ENCODE results near the gene KYNU. TPM values are rescaled to one million over a fixed set of nuclear protein-coding genes. Genes with fewer than 3 reads are reported as not detected.

The KYNU gene
- total and polyA plus RNA-seq, 3 donors from 2014 or later: 4.5 to 31.9 (median 6.8) TPM

GRCh38 chr2:142994665-142995064 is 117.2 kb downstream of the KYNU start:
- Histone ChIP-seq H3K27me3 (no peaks in the 10 kb centered on the region), H3K27ac (no peak overlapping the region), H3K4me3 (no peak overlapping the region), H3K4me1 (no peaks in the 10 kb centered on the region), H3K36me3 (ENCODE audit: low read depth, missing control alignments) (no peaks in the 10 kb centered on the region), H3K9me3 (no peaks in the 10 kb centered on the region)
- intact Hi-C loops (cut with DNase I; ENCODE audit: low total_unique reads): no loop called here
- no peak for TF ChIP-seq POLR2A (IDR thresholded peaks at IDR 0.05)
- no peak for TF ChIP-seq CTCF (IDR thresholded peaks at IDR 0.05)
- no peak for DNase-seq
- WGBS, 2 donors: 73 to 74% methylated on average over 2 of the region's 2 CpGs

- Histone ChIP-seq H3K36me3 (ENCODE audit: low read depth, missing control alignments) (no peaks in the 10 kb centered on the region), H3K27ac (no peak overlapping the region), H3K4me1 (no peaks in the 10 kb centered on the region), H3K9me3 (no peaks in the 10 kb centered on the region), H3K27me3 (no peaks in the 10 kb centered on the region), H3K4me3 (no peak overlapping the region)
- intact Hi-C loops (cut with DNase I; ENCODE audit: low total_unique reads): no loop called here
- TF ChIP-seq POLR2A (IDR thresholded peaks at IDR 0.05) (no peak), CTCF (IDR thresholded peaks at IDR 0.05) (no peak)
- WGBS, 2 donors: 70 to 77% methylated on average over 1 of the region's 1 CpG
- no peak for DNase-seq
Measured at GRCh38 chr2:142997231-142997630, 119.8 kb downstream of the KYNU start.

GRCh38 chr2:143000599-143000998 is 123.1 kb downstream of the KYNU start:
- Histone ChIP-seq H3K27me3 (no peaks in the 10 kb centered on the region), H3K4me1 (no peaks in the 10 kb centered on the region), H3K36me3 (ENCODE audit: low read depth, missing control alignments) (no peaks in the 10 kb centered on the region), H3K27ac (no peak overlapping the region), H3K4me3 (no peak overlapping the region), H3K9me3 (no peaks in the 10 kb centered on the region)
- intact Hi-C loops (cut with DNase I; ENCODE audit: low total_unique reads): no loop called here
- TF ChIP-seq CTCF (IDR thresholded peaks at IDR 0.05) (no peak), POLR2A (IDR thresholded peaks at IDR 0.05) (no peak)
- no peak for DNase-seq
- WGBS, 2 donors: 65 to 73% methylated on average over 2 of the region's 2 CpGs

- H3K27ac ChIP-seq: no peak overlapping the region
- 88 to 92% methylated on average over 1 of the region's 1 CpG for WGBS, 2 donors
- intact Hi-C loops (cut with DNase I; ENCODE audit: low total_unique reads): no loop called here
Measured at GRCh38 chr2:143001501-143001900, 124.0 kb downstream of the KYNU start.

More at GRCh38 chr2:143001501-143001900, 124.0 kb downstream of the KYNU start:
- no peak overlapping the region for H3K4me3 ChIP-seq
- no peak for DNase-seq
- no peaks in the 10 kb centered on the region for H3K27me3 ChIP-seq
- TF ChIP-seq CTCF (IDR thresholded peaks at IDR 0.05) (no peak), POLR2A (IDR thresholded peaks at IDR 0.05) (no peak)
- H3K36me3 ChIP-seq (ENCODE audit: low read depth, missing control alignments): no peaks in the 10 kb centered on the region
- H3K4me1 ChIP-seq: no peaks in the 10 kb centered on the region
- no peaks in the 10 kb centered on the region for H3K9me3 ChIP-seq
